SK-N-SH (cell line): ENCODE data around the gene RLF. TPM values are rescaled to one million over a fixed set of nuclear protein-coding genes. Genes with fewer than 3 reads are reported as not detected.
A peak's percentile ranks its signal among the peaks of the same experiment; 100 is the strongest.

Experiments used
- CTCF ChIA-PET: fragments of 300-600, 350-600 bp; formaldehyde crosslinking; extraction: SDS; loops from one replicate; lab custom pipeline; 2021; lab: Yijun Ruan, JAX
- POLR2A ChIA-PET: fragments of 350-600 bp; sonication (Branson Sonifier 250); formaldehyde crosslinking; extraction: SDS; loops from one replicate; lab custom pipeline; 2020; ENCODE audit warnings: antibody characterized with exemption, inconsistent platforms; lab: Yijun Ruan, JAX
- DNase-seq: peaks from one replicate; pipeline ENCODE4 v3.0.0; 2012
- H2AFZ ChIP-seq: fragments of 200-600 bp; sonication (generic); 2 replicates; pipeline ENCODE4 v1.8.1; 2016; ENCODE audit warnings: antibody characterized with exemption, mild to moderate bottlenecking, low read depth
- H3F3A ChIP-seq: fragments of 200-600 bp; sonication (generic); replicated peaks from 2 replicates; pipeline ENCODE3; 2016; ENCODE audit warnings: antibody characterized with exemption, mild to moderate bottlenecking; ENCODE audit not compliant: insufficient read depth
- H3K27ac ChIP-seq, 2 experiments: fragments of 200-500 bp in 1 of 2; fragments of 200-600 bp in 1 of 2; sonication (Bioruptor generic) in 1 of 2; sonication (generic), shearing (Covaris generic) in 1 of 2; 2 replicates each; pipeline versions ENCODE4 v1.5.1 to v1.6.1; 2014 to 2016; ENCODE audit warnings: low read depth in 2 of 2, inconsistent platforms in 1 of 2, low read length in 1 of 2, mild to moderate bottlenecking in 1 of 2, mixed read lengths in 1 of 2
- H3K27me3 ChIP-seq: fragments of 200-600 bp; sonication (generic), shearing (Covaris generic); 2 replicates; pipeline ENCODE4 v1.6.1; 2016; ENCODE audit warnings: mixed run types; ENCODE audit not compliant: insufficient read depth
- H3K36me3 ChIP-seq, 2 experiments: fragments of 200-500 bp in 1 of 2; fragments of 200-600 bp in 1 of 2; sonication (Bioruptor generic) in 1 of 2; sonication (generic) in 1 of 2; replicated peaks in 1 of 2; 2 replicates each; pipeline versions ENCODE3 to v1.5.1; 2014 to 2016; ENCODE audit warnings: low read length in 1 of 2, mild to moderate bottlenecking in 1 of 2; ENCODE audit not compliant: insufficient read depth in 2 of 2, control insufficient read depth in 1 of 2
- H3K4me1 ChIP-seq, 2 experiments: fragments of 200-500 bp in 1 of 2; fragments of 200-600 bp in 1 of 2; sonication (Bioruptor generic) in 1 of 2; sonication (generic), shearing (Covaris generic) in 1 of 2; 2 replicates each; pipeline versions ENCODE4 v1.5.1 to v1.6.1; 2014 to 2016; ENCODE audit warnings: low read depth in 1 of 2, low read length in 1 of 2, mixed run types in 1 of 2; ENCODE audit not compliant: insufficient read depth in 2 of 2, control insufficient read depth in 1 of 2
- H3K4me2 ChIP-seq: fragments of 200-600 bp; sonication (generic), shearing (Covaris generic); 2 replicates; pipeline ENCODE4 v1.6.1; 2017; ENCODE audit warnings: mixed run types
- H3K4me3 ChIP-seq, 2 experiments: fragments of 200-500 bp in 1 of 2; fragments of 200-600 bp in 1 of 2; sonication (Bioruptor generic) in 1 of 2; sonication (generic), shearing (Covaris generic) in 1 of 2; 2 replicates each; pipeline versions ENCODE4 v1.5.1 to v1.8.1; 2014 to 2016; ENCODE audit warnings: low read depth in 2 of 2, inconsistent platforms in 1 of 2, low read length in 1 of 2, mild to moderate bottlenecking in 1 of 2, mixed read lengths in 1 of 2, moderate library complexity in 1 of 2
- H3K79me2 ChIP-seq: fragments of 200-600 bp; sonication (generic); 2 replicates; pipeline ENCODE4 v1.8.1; 2017; ENCODE audit warnings: mild to moderate bottlenecking; ENCODE audit not compliant: insufficient read depth
- H3K9ac ChIP-seq: fragments of 200-600 bp; sonication (generic); 2 replicates; pipeline ENCODE4 v1.6.1; 2017; ENCODE audit warnings: mixed run types
- H3K9me2 ChIP-seq: fragments of 200-600 bp; sonication (generic); 2 replicates; pipeline ENCODE4 v1.6.1; 2017; ENCODE audit warnings: mixed run types
- H3K9me3 ChIP-seq: fragments of 200-600 bp; sonication (generic); 2 replicates; pipeline ENCODE4 v1.6.1; 2017; ENCODE audit warnings: mixed run types, mild to moderate bottlenecking, moderate library complexity
- H4K20me1 ChIP-seq: fragments of 200-600 bp; sonication (generic); 2 replicates; pipeline ENCODE4 v1.6.1; 2017; ENCODE audit warnings: mild to moderate bottlenecking, mixed run types; ENCODE audit not compliant: insufficient read depth
- CHD2 ChIP-seq: fragments of 150-350 bp; IDR thresholded peaks from 2 replicates; pipeline ENCODE4 v1.6.1; 2018; ENCODE audit warnings: low read length; ENCODE audit not compliant: partially characterized antibody
- ELF1 ChIP-seq: IDR thresholded peaks from 2 replicates; pipeline ENCODE4 v1.4.0; 2012
- MEF2A ChIP-seq: IDR thresholded peaks from 2 replicates; pipeline ENCODE4 v1.4.0; 2012; ENCODE audit warnings: low read depth, borderline replicate concordance
- NFIC ChIP-seq: IDR thresholded peaks from 2 replicates; pipeline ENCODE4 v1.4.0; 2012; ENCODE audit warnings: borderline replicate concordance
- POLR2AphosphoS5 ChIP-seq: IDR thresholded peaks from 2 replicates; pipeline ENCODE4 v1.6.1; 2012; ENCODE audit warnings: low read depth, low read length
- RAD21 ChIP-seq: IDR thresholded peaks from 2 replicates; pipeline ENCODE4 v1.6.1; 2012; ENCODE audit warnings: mild to moderate bottlenecking, low read length
- TEAD4 ChIP-seq: IDR thresholded peaks from 2 replicates; pipeline ENCODE4 v1.4.0; 2012; ENCODE audit warnings: mild to moderate bottlenecking, borderline replicate concordance; ENCODE audit not compliant: insufficient read depth
- WGBS: methylation state at CpG from one replicate; pipeline ENCODE4 v1.1.6; 2017; ENCODE audit warnings: low lambda C conversion rate; 5-methylcytosine and 5-hydroxymethylcytosine counted together
- polyA plus RNA-seq, 3 experiments: library from polyadenylated mRNA; depleted of rRNA; stranded (reverse); fragments of >200 nt; gene quantifications; 2 replicates each; pipeline ENCODE4 v1.2.3, GENCODE V29; 2012
- TF ChIP-seq, protein P1 (sequence below): fragments of 150-350 bp; IDR thresholded peaks from 2 replicates; pipeline ENCODE4 v1.6.1; 2016; ENCODE audit warnings: mild to moderate bottlenecking, low read depth, low read length
- TF ChIP-seq, protein P2 (sequence below): IDR thresholded peaks from 2 replicates; pipeline ENCODE4 v1.6.1; 2012; ENCODE audit warnings: mild to moderate bottlenecking, low read depth, low read length, moderate library complexity
- TF ChIP-seq, protein P3 (sequence below): IDR thresholded peaks from 2 replicates; pipeline ENCODE4; 2012

Gene RLF
- polyA plus RNA-seq, 1 of the 3 experiments (the other 2 are of a cell fraction): 2.3 TPM

DNA sequence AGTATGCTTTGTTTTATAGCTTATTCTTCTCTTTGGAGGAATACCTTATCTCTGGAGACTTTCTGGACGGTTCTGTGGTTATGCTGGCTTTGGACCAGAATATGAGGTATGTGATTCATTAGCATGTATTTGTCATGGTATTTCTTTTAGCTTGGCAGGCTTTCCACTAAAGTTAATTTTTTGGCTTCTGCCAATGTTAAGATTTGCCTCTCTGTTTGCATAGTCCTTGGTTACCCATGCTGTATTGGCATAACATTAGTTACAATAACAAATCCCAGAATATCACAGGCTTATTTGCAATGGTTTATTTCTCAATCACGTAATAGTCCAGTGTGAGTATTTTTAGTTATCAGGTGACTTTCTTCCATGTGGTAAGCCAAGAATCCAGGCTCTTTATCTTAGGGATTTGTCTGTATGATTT, 106.6 kb downstream of the RLF start:
- Histone ChIP-seq H2AFZ (no peak overlapping the region), H3K79me2 (peaks cover 53% of the 10 kb centered on the region), H3K36me3 (peaks cover 58 to 63% of the 10 kb centered on the region in 2 experiments), H3K4me3 (no peak overlapping the region), H3K9me2 (no peaks in the 10 kb centered on the region), H3K27ac (peak overlapping the region in 1 of 2 experiments; percentile 99; a peak in 2 of 4 replicates), H4K20me1 (0 out of 2 replicates have a peak, but pooled peaks cover 4% of the 10 kb centered on the region), H3K9me3 (no peaks in the 10 kb centered on the region), H3K9ac (peak overlapping the region; percentile 64; the same call in 1 of the 2 replicates), H3K4me2 (0 out of 2 replicates have a peak overlapping the region, but pooled peaks have one; percentile 43), H3K27me3 (no peaks in the 10 kb centered on the region), H3K4me1 (no peaks in the 10 kb centered on the region; a peak in 2 of 4 replicates), H3F3A (peaks cover 28% of the 10 kb centered on the region)
- WGBS: 35% methylated on average over 2 of the region's 2 CpGs
- ChIA-PET POLR2A (no interaction called here), CTCF (interaction anchor here (1.2 to 1.3 kb wide), 2 partner anchors 98 to 124 kb away, joined by 3 read pairs; no protein-coding TSS in a partner anchor)
- DNase-seq: no peak
- TF ChIP-seq MEF2A: no peak
- TF ChIP-seq TEAD4: no peak
- peak; percentile 15; the same call in 1 of the 2 replicates for TF ChIP-seq POLR2AphosphoS5
- no peak for TF ChIP-seq CHD2
- TF ChIP-seq RAD21: no peak
- TF ChIP-seq NFIC: peak; percentile 68

DNA sequence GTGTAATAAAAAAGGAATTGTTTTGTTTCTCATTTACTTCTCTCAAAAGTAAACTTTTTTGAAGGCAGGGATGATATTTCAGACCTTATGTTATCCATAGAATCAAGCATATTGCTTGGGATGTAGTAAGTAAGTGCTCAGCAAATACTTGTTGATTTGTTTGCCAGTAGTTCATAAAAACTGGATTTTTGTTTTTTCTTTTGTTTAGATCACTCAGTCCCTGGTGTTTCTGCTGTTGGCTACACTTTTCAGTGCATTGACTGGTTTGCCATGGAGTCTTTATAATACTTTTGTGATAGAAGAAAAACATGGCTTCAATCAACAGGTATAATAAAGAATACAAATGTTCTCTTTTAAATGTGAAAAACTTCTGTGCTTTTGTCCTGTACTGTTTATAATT, 107.0 kb downstream of the RLF start:
- Histone ChIP-seq H3K9me2 (no peaks in the 10 kb centered on the region), H3K27me3 (no peaks in the 10 kb centered on the region), H4K20me1 (0 out of 2 replicates have a peak, but pooled peaks cover 4% of the 10 kb centered on the region), H3K4me3 (no peak overlapping the region), H3F3A (peaks cover 28% of the 10 kb centered on the region), H3K27ac (peak overlapping the region in 1 of 2 experiments; percentile 99; a peak in 2 of 4 replicates), H2AFZ (no peak overlapping the region), H3K79me2 (peaks cover 52% of the 10 kb centered on the region), H3K4me2 (no peak overlapping the region), H3K9ac (peak overlapping the region; percentile 64; the same call in 1 of the 2 replicates), H3K9me3 (no peaks in the 10 kb centered on the region), H3K4me1 (no peaks in the 10 kb centered on the region; a peak in 2 of 4 replicates), H3K36me3 (peaks cover 57 to 63% of the 10 kb centered on the region in 2 experiments)
- DNase-seq: no peak
- ChIA-PET CTCF (interaction anchor here (1.3 kb wide), 1 partner anchor 98 kb away, joined by 3 read pairs; no protein-coding TSS in a partner anchor), POLR2A (no interaction called here)
- TF ChIP-seq ELF1: no peak
- TF ChIP-seq, protein P1, sequence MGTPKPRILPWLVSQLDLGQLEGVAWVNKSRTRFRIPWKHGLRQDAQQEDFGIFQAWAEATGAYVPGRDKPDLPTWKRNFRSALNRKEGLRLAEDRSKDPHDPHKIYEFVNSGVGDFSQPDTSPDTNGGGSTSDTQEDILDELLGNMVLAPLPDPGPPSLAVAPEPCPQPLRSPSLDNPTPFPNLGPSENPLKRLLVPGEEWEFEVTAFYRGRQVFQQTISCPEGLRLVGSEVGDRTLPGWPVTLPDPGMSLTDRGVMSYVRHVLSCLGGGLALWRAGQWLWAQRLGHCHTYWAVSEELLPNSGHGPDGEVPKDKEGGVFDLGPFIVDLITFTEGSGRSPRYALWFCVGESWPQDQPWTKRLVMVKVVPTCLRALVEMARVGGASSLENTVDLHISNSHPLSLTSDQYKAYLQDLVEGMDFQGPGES: no peak
- TF ChIP-seq, protein P2, sequence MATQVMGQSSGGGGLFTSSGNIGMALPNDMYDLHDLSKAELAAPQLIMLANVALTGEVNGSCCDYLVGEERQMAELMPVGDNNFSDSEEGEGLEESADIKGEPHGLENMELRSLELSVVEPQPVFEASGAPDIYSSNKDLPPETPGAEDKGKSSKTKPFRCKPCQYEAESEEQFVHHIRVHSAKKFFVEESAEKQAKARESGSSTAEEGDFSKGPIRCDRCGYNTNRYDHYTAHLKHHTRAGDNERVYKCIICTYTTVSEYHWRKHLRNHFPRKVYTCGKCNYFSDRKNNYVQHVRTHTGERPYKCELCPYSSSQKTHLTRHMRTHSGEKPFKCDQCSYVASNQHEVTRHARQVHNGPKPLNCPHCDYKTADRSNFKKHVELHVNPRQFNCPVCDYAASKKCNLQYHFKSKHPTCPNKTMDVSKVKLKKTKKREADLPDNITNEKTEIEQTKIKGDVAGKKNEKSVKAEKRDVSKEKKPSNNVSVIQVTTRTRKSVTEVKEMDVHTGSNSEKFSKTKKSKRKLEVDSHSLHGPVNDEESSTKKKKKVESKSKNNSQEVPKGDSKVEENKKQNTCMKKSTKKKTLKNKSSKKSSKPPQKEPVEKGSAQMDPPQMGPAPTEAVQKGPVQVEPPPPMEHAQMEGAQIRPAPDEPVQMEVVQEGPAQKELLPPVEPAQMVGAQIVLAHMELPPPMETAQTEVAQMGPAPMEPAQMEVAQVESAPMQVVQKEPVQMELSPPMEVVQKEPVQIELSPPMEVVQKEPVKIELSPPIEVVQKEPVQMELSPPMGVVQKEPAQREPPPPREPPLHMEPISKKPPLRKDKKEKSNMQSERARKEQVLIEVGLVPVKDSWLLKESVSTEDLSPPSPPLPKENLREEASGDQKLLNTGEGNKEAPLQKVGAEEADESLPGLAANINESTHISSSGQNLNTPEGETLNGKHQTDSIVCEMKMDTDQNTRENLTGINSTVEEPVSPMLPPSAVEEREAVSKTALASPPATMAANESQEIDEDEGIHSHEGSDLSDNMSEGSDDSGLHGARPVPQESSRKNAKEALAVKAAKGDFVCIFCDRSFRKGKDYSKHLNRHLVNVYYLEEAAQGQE: no peak
- TF ChIP-seq, protein P3, sequence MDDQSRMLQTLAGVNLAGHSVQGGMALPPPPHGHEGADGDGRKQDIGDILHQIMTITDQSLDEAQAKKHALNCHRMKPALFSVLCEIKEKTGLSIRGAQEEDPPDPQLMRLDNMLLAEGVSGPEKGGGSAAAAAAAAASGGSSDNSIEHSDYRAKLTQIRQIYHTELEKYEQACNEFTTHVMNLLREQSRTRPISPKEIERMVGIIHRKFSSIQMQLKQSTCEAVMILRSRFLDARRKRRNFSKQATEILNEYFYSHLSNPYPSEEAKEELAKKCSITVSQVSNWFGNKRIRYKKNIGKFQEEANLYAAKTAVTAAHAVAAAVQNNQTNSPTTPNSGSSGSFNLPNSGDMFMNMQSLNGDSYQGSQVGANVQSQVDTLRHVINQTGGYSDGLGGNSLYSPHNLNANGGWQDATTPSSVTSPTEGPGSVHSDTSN: no peak
